T47D (cell line): ENCODE measurements around the gene ZSWIM3.
"Not testable (repeated sequence)": the region's sequence is repeated elsewhere in the genome, so short reads cannot be mapped to it uniquely, and the experiment has no call there.

Source experiments
- DNase-seq, 2 experiments: peaks; one replicate each; pipeline versions ENCODE4 v3.0.0 to v3.0.0-alpha.2; 2011 to 2012; ENCODE audit warnings: low read depth in 1 of 2, low spot score in 1 of 2
- JUND ChIP-seq: IDR thresholded peaks from 2 replicates; pipeline ENCODE4 v1.6.1; 2012; ENCODE audit warnings: low read depth
- in situ Hi-C: cut with HindIII; loops from 2 replicates; pipeline ENCODE4 v1.10.0; 2016; ENCODE audit warnings: low sequenced_read_pairs, low pct_unique_long_range_greater_than_20kb

ZSWIM3 gene

GRCh38 chr20:45822857-45823256 is 34.6 kb upstream of the ZSWIM3 start:
- TF ChIP-seq JUND: no peak
- in situ Hi-C loops: no loop called here
- peak; percentile 56 to 78 for DNase-seq

DNA sequence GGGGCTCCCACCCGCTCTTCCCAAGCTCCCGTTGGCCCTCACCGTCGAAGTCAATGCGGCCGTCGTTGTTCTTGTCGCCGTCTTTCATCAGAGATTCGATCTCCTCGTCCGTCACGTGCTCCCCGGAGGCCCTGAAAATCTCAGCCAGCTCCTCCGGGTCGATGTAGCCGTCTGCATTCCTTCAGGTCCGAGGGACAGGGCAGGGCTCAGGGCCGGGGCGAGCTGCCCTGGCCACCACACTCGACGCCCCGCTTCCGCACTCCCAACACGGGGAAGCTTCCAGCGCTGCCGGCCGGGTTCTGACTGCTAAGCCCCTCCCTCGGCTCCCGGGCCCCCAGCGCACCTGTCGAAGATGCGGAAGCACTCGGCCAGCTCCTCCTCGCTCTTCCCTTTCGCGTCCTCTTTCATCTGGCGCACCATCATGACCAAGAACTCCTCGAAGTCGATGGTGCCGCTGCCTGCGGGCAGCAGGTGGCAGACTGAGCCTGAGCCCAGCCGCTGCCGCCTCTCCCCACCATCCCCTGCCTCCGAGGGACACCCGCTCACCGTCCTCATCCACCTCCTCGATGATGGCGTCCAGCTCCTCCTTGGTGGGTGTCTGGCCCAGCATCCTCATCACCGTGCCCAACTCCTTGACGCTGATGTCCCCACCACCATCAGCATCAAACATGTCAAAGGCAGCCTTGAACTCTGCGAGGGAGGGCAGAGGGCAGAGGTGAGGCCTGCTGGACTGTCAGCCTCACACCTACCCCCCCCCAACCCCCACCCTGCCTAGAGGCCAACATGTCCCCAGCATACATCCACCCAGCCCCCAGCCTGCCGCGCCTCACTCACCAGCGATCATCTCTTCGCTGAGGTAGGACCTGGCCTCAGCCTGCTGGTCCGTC is 33.2 kb upstream of the ZSWIM3 start:
- in situ Hi-C loops: no loop called here
- DNase-seq: peak in 1 of 2 experiments; percentile 72
- no peak for TF ChIP-seq JUND

DNA sequence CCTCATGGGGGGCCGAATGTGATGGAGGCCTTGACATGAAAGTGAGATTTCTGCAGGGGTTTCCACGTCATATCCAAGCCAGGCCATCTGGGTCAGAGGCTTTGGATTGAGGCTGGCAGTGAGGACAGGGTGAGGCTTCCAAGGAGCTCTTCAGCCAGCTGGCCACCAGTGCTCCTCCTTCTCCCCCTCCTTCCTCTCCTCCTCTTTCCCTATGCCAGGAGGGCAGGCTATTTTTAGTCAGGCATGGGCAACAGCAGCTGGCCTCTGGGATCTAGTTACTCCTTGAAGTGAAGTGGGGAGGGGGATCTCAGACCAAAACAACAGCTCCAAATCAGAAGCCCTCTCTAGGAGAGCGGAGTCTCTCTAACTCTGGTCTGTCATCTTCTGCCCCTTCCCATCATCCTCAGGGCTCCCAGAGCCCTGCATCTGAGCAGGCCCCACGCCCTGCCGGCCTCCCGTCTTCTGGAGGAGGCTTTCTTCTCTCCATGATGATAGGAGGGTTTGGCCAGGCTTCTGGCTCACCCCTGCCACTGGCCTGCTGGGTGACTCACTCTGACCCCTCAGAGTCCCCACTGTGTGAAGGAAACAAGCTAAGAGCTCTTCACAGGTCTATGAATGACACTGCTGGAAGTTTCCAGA is 30.9 kb upstream of the ZSWIM3 start:
- TF ChIP-seq JUND: no peak
- in situ Hi-C loops: no loop called here
- no peak for DNase-seq

GRCh38 chr20:45827030-45827652 is 30.3 kb upstream of the ZSWIM3 start, which contains the start of gene TNNC2:
Gene TNNC2 (minus strand): TSS chr20:45827312. CDS start chr20:45827248, 64 bp downstream.
- in situ Hi-C loops: no loop called here
- DNase-seq: no peak

DNA sequence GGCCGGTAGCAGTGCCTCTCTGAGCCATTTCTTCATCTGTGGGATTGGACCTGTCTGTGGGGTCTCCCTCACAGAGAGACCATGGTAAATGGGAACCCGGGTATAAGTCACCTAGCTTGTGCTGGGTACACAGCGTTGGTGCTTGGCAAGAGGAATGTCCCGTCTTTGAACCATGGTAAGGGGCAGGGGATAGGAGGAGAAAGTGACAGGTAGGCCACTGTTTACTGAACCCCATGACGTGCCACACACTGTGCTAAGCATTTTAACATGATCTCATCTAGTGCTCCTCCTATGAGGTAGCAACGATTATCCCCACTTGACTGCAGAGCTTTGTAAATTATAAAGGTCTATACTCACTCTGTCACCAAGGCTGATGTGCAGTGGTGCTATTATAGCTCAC is 29.7 kb upstream of the ZSWIM3 start:
- no peak for DNase-seq
- no peak for TF ChIP-seq JUND
- in situ Hi-C loops: no loop called here

More at GRCh38 chr20:45827030-45827652, 30.3 kb upstream of the ZSWIM3 start, which contains the start of gene TNNC2:
- no peak for TF ChIP-seq JUND

- TF ChIP-seq JUND: no peak
- in situ Hi-C loops: no loop called here
Measured at GRCh38 chr20:45828589-45828988, 28.8 kb upstream of the ZSWIM3 start.

GRCh38 chr20:45829673-45830106 is 27.7 kb upstream of the ZSWIM3 start:
- in situ Hi-C loops, DNase-seq: not testable (repeated sequence)

More at GRCh38 chr20:45828589-45828988, 28.8 kb upstream of the ZSWIM3 start:
- DNase-seq: no peak

DNA sequence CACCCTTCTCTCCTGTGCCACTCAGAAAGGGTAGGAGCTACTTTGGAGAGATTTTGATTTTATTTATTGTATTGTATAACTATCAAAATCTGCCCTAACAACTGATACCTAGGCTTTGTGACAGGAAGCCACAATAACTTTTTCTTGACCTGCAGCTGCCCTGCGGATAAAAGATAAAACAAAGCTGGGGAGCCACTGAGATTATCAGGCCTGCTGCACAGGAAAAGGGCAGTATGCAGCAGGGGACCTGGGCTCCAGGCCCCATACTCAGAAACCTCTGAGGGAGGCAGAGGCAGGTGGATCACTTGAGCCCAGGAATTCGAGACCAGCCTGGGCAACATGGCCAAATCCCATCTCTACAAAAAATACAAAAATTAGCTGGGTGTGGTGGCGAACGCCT is 24.8 kb upstream of the ZSWIM3 start:
- in situ Hi-C loops: no loop called here

GRCh38 chr20:45833030-45833882 is 24.2 kb upstream of the ZSWIM3 start, which contains the start of gene SNX21:
Gene SNX21 (plus strand): TSS chr20:45833799. CDS start chr20:45833920, 121 bp downstream.
- no peak for TF ChIP-seq JUND
- in situ Hi-C loops: no loop called here
- peak; percentile 77 to 89 for DNase-seq

More for the DNA sequence above, 24.8 kb upstream of the ZSWIM3 start:
- no peak for DNase-seq
- no peak for TF ChIP-seq JUND

GRCh38 chr20:45833883-45834796 is 23.3 kb upstream of the ZSWIM3 start:
- in situ Hi-C loops: no loop called here
- TF ChIP-seq JUND: no peak
- peak; percentile 80 to 85 for DNase-seq

GRCh38 chr20:45834797-45835161 is 22.6 kb upstream of the ZSWIM3 start:
- in situ Hi-C loops: no loop called here
- no peak for DNase-seq
- no peak for TF ChIP-seq JUND
